Liver (tissue), 3 donors: ENCODE results near the gene FOXK1.

ENCODE experiments used
- EGR1 ChIP-seq, 2 donors: IDR thresholded peaks; 2 replicates each; pipeline ENCODE4 v1.6.1; 2016 to 2018; ENCODE audit warnings: antibody characterized with exemption in 2 of 2, low read depth in 2 of 2
- TF ChIP-seq, protein P1 (sequence below): fragments of 150-350 bp; IDR thresholded peaks from 2 replicates; pipeline ENCODE4 v1.5.1; 2017; ENCODE audit warnings: improper control_type of control experiment, low read depth, low read length; ENCODE audit not compliant: missing input control
- TF ChIP-seq, protein P2 (sequence below): IDR thresholded peaks from 2 replicates; pipeline ENCODE4 v1.6.1; 2016; ENCODE audit warnings: antibody characterized with exemption
- donor health status: healthy.
- donor health status: healthy.

DNA sequence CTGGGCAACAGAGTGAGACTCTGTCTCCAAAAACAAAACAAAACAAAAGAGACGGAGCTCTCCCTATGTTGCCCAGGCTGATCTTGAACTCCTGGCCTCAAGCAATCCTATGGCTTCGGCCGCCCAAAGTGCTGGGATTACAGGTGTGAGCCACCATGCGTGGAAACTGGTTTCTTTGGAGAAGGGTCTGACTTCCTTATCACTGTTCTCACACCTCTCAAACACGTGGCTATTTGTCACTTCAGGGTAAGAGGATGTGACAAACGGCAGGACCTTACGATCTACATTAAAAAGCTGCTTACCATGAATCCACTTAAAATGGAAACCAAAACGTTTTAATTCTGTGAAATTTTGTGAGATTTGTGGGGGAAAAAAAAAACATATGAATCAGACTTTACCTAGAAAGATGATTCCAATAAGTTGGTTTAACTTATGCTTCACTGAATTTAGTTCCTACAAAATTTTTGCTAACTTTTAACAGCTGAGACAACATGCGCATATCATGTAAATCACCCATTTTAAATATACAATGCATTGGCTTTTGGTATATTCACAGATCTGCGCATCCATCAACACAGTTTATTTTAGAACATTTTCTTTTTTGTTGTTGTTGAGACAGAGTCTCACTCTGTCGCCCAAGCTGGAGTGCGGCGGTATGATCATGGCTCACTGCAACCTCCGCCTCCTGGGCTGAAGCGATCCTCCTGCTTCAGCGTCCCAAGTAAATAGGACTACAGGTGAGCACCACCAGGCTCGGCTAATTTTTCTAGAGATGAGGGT lies 18.7 kb upstream of the FOXK1 start:
- TF ChIP-seq, protein P1, sequence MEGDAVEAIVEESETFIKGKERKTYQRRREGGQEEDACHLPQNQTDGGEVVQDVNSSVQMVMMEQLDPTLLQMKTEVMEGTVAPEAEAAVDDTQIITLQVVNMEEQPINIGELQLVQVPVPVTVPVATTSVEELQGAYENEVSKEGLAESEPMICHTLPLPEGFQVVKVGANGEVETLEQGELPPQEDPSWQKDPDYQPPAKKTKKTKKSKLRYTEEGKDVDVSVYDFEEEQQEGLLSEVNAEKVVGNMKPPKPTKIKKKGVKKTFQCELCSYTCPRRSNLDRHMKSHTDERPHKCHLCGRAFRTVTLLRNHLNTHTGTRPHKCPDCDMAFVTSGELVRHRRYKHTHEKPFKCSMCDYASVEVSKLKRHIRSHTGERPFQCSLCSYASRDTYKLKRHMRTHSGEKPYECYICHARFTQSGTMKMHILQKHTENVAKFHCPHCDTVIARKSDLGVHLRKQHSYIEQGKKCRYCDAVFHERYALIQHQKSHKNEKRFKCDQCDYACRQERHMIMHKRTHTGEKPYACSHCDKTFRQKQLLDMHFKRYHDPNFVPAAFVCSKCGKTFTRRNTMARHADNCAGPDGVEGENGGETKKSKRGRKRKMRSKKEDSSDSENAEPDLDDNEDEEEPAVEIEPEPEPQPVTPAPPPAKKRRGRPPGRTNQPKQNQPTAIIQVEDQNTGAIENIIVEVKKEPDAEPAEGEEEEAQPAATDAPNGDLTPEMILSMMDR = no peak
- TF ChIP-seq, protein P2, sequence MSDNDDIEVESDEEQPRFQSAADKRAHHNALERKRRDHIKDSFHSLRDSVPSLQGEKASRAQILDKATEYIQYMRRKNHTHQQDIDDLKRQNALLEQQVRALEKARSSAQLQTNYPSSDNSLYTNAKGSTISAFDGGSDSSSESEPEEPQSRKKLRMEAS = no peak
- TF ChIP-seq EGR1 (IDR thresholded peaks at IDR 0.05; ENCODE audit: low read depth in 2 of 2) = no peak
